GM12874 (cell line): ENCODE measurements around the gene TRIM6.
A peak's percentile ranks its signal among the peaks of the same experiment; 100 is the strongest.

Experiments
- CTCF ChIP-seq: IDR thresholded peaks from 2 replicates; pipeline ENCODE4 v1.5.1; 2011; ENCODE audit warnings: low read depth, mild to moderate bottlenecking, control low read depth, low read length, moderate library complexity; ENCODE audit not compliant: insufficient read depth

TRIM6 gene

DNA sequence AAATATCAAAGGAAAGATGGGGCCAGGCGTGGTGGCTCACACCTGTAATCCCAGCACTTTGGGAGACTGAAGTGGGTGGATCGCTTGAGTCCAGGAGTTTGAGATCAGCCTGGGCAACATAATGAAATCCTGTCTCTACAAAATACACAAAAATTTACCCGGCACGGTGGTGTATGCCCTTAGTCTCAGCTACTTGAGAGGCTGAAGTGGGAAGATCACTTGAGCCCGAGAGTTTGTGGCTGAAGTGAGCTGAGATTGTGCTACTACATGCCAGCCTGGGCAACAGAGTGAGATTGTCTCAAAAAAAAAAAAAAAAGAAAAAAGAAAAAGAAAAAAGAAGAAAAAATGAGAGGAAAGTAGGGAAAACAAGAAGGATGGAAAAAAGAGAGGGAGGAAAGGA, 3.8 kb upstream of the TRIM6 start:
- no peak for TF ChIP-seq CTCF

- TF ChIP-seq CTCF = no peak
Observed at GRCh38 chr11:5593146-5593545, 3.3 kb upstream of the TRIM6 start.

- no peak for TF ChIP-seq CTCF
Observed at GRCh38 chr11:5597953-5598352, 1.5 kb downstream of the TRIM6 start.

DNA sequence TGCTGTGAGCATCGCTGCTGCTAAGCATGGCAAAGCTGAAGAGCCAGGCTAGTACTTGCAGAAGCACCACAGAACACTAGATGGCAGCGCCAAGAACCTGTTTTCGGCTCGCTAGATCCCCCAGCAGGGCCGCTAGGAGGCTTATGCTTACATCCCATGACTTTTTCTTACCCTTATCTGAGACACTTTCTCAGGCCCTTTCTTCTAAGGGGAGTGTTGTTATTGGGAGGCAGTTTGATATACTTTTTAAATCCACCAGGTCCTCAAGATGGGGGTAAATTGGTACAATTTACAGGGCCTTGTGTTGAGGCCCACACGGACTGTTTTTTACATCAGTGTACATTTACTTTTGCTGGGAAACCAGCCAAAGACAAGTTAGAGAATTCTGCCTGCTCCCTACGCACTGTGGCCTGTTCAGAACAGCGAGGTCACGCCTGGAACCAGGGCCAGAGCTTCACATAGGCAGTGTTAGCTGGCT, 4.0 kb downstream of the TRIM6 start:
- TF ChIP-seq CTCF = peak; percentile 86

- TF ChIP-seq CTCF = no peak
Observed at GRCh38 chr11:5603326-5603725, 6.9 kb downstream of the TRIM6 start.

GRCh38 chr11:5604896-5605295, 8.5 kb downstream of the TRIM6 start:
- TF ChIP-seq CTCF = no peak

GRCh38 chr11:5605849-5606248, 9.4 kb downstream of the TRIM6 start:
- no peak for TF ChIP-seq CTCF

DNA sequence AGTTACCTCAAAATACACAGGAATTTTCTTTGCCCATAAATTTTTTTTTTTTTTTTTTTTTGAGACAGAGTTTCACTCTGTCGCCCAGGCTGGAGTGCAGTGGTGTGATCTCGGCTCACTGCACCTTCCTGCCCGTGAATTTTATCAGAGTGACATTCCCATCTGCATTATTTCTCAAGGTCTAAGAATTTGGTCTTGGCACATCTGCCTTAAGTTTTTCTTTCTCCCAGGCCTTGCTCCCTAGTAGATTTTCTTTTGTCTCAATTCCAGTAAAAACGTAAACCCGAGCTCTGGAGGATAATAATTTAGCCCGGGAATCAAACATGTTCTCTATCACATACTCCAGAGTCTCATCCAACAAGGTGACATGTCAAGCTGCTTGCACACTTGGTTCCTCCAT, 12.4 kb downstream of the TRIM6 start:
- TF ChIP-seq CTCF = no peak
